GM18517 (cell line): Measurements from ENCODE around the gene FREM1.
A peak's percentile ranks its signal among the peaks of the same experiment; 100 is the strongest.

Experiments used
- ATAC-seq: cut with Tn5 transposase; IDR thresholded peaks from one replicate; pipeline ENCODE4 v1.9.1; 2021; ENCODE audit warnings: mild to moderate bottlenecking, moderate library complexity; ENCODE audit not compliant: unreplicated experiment

FREM1 gene

DNA sequence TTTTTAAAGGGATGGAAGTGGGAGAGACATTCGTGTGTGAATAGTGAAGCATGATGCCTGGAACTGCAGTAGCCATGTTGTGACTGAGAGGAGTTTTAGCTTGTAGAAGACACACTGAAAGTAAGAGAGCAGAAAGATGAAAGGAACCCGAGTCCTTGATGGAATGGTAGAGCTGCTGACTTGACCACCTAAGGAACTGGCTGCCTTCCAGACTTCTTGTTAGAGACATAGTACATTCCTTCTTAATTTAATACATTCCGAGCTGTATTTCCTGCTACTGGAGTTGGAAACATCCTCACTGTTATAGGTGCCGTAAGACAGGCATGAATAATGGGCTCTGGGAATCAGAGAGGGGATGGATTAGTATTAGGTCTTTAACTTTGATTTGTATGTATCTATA is 195.1 kb downstream of the FREM1 start:
- no peak for ATAC-seq

DNA sequence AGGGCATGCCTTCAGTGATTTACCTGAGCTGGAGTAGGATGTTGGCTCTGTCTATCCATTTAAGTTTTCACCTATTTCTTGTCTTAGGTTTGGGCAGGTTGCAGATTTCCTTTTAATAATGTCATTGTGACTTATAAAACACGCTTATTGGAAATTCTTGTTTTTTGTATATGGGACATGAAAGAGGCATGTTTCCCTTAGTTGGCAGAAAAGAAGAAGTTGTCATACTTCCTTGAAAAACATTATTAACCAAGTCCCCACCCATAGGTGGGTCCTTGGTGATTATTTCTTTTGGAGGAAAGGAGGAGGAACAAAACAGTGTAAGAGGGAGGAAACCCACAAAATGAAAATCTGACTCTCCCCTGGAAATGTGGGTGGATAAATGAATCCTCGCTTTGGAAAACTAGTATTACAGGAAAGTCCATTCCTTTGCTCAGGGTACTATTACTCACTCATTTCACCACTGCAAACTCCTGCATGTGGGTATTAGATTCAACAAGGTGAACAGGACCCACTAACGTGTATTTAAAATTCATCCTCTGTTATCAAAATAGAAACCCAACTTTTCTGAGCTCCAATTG is 197.0 kb downstream of the FREM1 start:
- ATAC-seq: no peak

DNA sequence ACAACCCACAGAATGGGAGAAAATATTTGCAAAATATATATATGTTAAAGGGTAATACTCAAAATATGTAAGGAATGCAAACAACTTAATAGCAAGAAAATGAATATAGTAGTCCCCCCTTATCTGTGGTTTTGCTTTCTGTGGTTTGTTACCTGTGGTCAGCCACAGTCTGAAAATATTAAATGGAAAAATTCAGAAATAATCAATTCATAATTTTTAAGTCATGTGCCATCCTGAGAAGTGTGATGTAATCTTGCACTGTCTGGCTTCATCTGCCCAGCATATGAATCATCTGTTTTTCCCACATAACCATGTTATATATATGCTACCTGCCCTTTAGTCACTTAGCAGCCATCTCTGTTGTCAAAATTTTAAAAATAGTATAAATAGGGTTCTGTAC is 199.4 kb downstream of the FREM1 start:
- ATAC-seq: no peak

DNA sequence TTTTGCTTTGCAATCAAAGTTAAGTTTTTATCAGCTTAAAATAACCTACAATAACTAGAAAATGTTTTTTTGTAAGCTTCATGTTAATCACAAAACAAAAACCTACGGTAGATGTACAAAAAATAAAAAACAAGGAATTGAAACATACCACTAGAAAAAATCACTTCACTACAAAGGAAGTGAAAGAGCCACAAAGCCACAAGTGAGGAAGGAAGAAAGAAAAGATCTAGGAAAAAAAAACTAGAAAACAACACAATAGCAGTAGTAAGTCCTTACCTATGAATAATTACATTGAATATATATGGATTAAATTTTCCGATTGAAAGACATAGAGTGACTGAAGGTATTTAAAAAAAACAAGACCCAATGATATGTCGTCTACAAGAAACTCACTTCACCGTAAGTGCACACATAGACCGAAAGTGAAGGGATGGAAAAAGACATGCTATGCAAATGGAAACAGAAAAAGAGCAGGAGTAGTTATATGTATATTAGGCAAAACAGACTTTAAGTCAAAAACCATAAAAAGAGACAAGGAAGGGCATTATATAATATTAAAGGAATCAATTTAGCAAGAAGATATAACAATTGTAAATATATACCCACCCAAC is 203.6 kb downstream of the FREM1 start:
- ATAC-seq: peak; percentile 75

DNA sequence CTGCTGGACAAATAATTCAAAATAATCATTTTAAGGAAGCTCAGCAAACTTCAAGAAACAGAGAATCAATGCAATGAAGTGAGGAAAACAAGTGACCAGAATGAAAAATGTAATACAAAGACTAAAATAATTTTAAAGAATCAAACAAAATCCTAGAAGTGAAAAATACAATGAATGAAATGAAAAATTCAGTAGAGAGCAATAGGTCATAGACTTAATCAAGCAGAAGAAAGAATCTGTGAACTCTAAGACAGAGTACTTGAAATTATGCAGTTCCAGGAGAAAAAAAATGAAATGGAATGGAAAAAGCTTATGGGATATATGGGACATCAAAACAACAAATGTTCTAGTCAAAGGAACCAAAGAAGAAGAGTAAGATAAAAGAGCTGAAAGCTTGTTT is 205.1 kb downstream of the FREM1 start:
- no peak for ATAC-seq

GRCh38 chr9:14704281-14704680 is 205.9 kb downstream of the FREM1 start:
- ATAC-seq: no peak

- no peak for ATAC-seq
These were observed 208.0 kb downstream of the FREM1 start for GRCh38 chr9:14702200-14702720.

- peak; percentile 69 for ATAC-seq
These were observed 216.9 kb downstream of the FREM1 start, which contains the start of gene ZDHHC21 for GRCh38 chr9:14693251-14693861. Gene ZDHHC21, minus strand, starts transcription at chr9:14693432. Its CDS starts 19,092 bp downstream, at chr9:14674340.

DNA sequence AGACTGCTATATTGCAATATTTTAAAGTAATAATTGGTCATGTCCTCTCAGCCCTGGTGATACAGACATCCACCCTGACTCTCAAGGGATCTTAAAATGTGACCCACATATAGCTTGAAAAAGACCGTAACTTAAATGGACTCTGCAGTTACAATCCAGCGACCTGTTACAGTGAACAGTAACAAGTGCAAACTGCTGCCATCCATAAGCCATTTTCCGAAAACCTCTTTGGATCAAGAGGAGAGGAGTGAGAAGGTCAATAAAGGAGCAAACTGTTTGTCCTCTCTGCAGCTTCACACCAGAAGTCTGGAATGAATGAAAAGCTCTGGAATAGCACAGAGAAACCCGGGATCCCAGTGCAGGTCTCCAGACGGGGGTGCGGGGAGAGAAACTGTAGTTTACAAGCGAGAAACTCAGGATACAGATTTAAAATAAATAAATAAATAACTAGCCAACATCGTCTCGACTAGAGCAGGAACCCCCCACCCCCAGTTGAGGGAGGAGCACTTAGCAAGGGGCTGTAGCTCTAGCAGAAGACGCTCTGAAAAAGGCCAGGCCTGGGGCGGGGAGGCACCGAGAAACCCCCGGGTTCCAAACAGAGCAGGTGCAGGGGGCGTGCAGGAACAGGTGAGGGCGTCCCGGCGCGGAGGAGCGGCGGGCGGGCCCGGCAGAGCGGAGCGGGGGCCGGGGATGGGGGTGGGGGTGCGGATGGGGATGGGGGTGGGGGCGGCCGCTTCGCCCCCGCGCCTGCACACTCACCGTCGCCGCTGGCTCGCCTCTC is 217.6 kb downstream of the FREM1 start:
- peak; percentile 32 for ATAC-seq

DNA sequence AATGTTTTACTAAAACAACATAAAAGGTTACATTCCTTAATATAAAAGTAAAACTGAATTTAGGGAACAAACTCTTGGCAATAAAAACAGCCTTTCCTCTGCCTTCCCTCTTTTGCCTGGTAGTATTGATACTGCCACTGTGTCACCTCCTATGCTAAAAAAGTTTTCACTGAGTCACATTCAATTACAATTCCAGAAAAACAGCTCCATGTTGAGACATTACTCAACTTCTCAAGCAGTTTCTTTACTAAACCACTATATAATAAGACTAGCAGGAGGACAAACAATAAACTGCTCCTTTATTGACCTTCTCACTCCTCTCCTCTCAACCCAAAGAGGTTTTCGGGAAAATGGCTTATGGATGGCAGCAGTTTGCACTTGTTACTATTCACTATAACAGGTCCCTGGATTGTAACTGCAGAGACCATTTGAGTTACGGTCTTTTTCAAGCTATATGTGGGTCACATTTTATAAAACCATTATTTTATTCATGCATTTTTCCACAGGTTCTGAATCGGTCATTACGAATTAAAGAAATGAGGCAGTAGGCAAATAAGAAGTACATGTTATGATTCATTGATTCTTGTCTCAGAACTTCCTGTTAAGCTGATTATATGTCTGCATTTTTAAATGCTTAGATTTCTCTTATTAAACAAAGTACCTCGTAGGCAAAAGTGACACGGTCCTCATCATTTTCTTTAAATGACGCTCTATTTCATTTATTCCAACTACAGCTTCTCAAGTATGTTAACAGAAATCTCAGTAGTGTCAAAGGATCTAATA is 219.1 kb downstream of the FREM1 start:
- no peak for ATAC-seq

DNA sequence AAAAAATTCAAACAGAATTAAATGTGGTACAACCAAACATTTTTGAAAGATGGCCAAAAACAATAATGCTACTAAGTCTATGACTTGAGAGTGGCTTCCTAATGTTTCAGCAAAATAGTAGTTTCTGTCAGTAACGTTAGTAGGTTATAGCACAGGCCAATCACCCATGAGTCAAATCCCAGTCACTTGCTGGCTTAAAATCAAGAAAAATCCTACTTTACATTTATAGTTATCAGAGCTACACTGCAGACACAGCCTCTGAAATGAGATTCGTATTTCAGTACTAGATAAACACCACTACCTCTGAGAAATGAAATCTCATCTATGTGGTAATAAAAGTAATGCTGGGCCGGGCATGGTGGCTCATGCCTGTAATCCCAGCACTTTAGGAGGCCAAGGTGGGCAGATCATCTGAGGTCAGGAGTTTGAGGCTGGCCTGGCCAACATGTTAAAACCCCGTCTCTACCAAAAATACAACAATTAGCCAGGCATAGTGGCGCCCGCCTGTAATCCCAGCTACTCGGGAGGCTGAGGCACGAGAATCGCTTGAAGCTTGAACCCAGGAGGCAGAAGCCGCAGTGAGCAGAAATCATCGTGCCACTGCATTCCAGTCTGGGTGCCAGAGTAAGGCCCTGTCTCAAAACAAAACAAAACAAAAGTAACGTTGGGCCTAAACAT is 223.0 kb downstream of the FREM1 start:
- ATAC-seq: no peak

DNA sequence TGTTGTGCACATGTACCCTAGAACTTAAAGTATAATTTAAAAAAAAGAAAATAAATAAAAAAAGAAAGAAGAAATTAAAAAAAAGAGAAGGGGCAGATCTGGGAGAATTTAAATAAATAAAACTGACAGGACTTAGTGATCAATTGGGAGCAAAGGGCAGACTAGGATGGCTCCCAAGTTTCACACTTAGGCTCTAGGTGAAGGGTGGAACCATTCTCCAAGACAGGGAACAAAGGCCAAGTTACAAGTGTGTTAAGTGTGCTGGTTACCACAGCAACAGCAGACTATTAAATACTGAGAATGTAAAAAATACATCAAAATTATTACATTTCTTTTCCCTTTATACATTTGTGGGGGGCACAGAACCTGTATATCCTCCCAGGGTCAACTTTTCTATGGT is 224.1 kb downstream of the FREM1 start:
- no peak for ATAC-seq
